Cardiac septum (tissue), 1 donor: ENCODE data around the gene DCBLD2. TPM values are rescaled to one million over a fixed set of nuclear protein-coding genes. Genes with fewer than 3 reads are reported as not detected.

Experiments
- DNase-seq: peaks from one replicate; pipeline ENCODE4 v3.0.0-alpha.2; 2020; ENCODE audit warnings: low spot score
- intact Hi-C: fragments of 100-400 bp; cut with DNase I; formaldehyde crosslinking; loops from one replicate; pipeline ENCODE4 v1.14.0; 2022
- total RNA-seq: library from RNA; stranded (reverse); fragmentation: NEBNext Ultra II Directional; extraction: Animal tissue kit (Norgen Biotek cat#: 25700); gene quantifications from one replicate; pipeline ENCODE4 v1.2.1, GENCODE V29; 2021
- donor health status: DM: no; HTN: no; CAD: no.

The DCBLD2 gene
- total RNA-seq, 1 donor from 2014 or later = 67.7 TPM

DNA sequence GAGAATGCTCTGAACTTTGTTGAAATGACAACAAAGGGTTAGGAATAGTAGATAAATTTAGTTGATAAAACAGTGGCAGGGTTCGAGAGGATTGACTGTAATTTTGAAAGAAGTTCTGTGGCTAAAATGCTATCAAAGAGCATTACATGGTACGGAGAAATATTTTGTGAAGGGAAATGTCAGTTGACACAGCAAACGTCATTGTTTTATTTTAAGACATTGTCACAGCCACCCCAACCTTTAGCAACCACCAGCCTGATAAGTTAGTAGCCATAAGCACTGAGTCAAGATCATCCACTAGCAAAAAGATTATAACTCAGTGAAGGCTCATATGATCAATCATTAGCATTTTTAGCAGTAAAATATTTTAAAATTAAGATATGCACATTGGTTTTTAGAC lies 147.0 kb downstream of the DCBLD2 start:
- intact Hi-C loops = no loop called here
- DNase-seq = no peak

- DNase-seq = no peak
Observed at GRCh38 chr3:98750276-98750919, 151.1 kb downstream of the DCBLD2 start.

DNA sequence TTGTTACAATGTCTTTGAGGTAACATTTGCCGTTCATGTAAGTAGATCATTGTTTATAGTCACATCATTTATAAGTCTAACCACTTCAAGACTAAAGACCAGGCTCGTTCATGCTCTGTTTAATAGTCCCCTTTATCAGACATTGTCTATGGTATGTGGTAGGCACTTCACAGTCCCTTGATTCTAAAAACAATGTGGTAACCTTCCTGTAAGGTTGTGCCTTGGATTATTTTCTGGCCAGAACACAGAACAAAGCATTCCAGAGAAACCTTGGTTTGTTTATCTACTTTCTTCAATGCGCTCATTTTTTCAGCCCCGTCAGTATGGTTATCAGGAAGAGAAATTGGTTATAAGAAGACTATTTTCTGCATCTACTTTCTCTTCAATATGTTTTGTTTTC lies 154.6 kb downstream of the DCBLD2 start:
- no peak for DNase-seq
- intact Hi-C loops = no loop called here

More at GRCh38 chr3:98750276-98750919, 151.1 kb downstream of the DCBLD2 start:
- intact Hi-C loops = no loop called here

GRCh38 chr3:98746122-98746521 lies 155.4 kb downstream of the DCBLD2 start:
- intact Hi-C loops = no loop called here
- no peak for DNase-seq

Other genes with a start within 250 kb of the DCBLD2 start
- 87.0 TPM for gene ST3GAL6, start 138.4 kb downstream of the DCBLD2 start, total RNA-seq